Measurements from ENCODE around the gene TPX2.

TPX2 gene

GRCh38 chr20:31698243-31698802, 40.8 kb upstream of the TPX2 start:
- no peak for TF ChIP-seq Cebpa-rat (IDR thresholded peaks at IDR 0.05)
- no peak overlapping the region for H3K9ac ChIP-seq
- peak overlapping the region; percentile 67; the same call in 1 of the 2 replicates for H3K27ac ChIP-seq
- H3K27me3 ChIP-seq, result no peaks in the 10 kb centered on the region
- no peak overlapping the region for H3K4me3 ChIP-seq
- H3K4me2 ChIP-seq, result peak overlapping the region; percentile 68; the same call in 1 of the 2 replicates
- H3K9me3 ChIP-seq, result no peaks in the 10 kb centered on the region
- H3K4me1 ChIP-seq, result peaks cover 58% of the 10 kb centered on the region
- H3K36me3 ChIP-seq, result peaks cover 88% of the 10 kb centered on the region
- H4K20me1 ChIP-seq, result peaks cover 49% of the 10 kb centered on the region

- Histone ChIP-seq H4K20me1 (peaks cover 42% of the 10 kb centered on the region), H3K4me1 (peaks cover 51% of the 10 kb centered on the region), H3K9me3 (no peaks in the 10 kb centered on the region), H3K9ac (peak overlapping the region; percentile 13; the same call in 1 of the 2 replicates), H3K4me3 (no peak overlapping the region), H3K36me3 (peaks cover 92% of the 10 kb centered on the region), H3K4me2 (peak overlapping the region; percentile 68), H3K27me3 (no peaks in the 10 kb centered on the region), H3K27ac (peak overlapping the region; percentile 67)
- no peak for TF ChIP-seq Cebpa-rat (IDR thresholded peaks at IDR 0.05)
Measured at GRCh38 chr20:31698803-31699718, 40.0 kb upstream of the TPX2 start.

DNA sequence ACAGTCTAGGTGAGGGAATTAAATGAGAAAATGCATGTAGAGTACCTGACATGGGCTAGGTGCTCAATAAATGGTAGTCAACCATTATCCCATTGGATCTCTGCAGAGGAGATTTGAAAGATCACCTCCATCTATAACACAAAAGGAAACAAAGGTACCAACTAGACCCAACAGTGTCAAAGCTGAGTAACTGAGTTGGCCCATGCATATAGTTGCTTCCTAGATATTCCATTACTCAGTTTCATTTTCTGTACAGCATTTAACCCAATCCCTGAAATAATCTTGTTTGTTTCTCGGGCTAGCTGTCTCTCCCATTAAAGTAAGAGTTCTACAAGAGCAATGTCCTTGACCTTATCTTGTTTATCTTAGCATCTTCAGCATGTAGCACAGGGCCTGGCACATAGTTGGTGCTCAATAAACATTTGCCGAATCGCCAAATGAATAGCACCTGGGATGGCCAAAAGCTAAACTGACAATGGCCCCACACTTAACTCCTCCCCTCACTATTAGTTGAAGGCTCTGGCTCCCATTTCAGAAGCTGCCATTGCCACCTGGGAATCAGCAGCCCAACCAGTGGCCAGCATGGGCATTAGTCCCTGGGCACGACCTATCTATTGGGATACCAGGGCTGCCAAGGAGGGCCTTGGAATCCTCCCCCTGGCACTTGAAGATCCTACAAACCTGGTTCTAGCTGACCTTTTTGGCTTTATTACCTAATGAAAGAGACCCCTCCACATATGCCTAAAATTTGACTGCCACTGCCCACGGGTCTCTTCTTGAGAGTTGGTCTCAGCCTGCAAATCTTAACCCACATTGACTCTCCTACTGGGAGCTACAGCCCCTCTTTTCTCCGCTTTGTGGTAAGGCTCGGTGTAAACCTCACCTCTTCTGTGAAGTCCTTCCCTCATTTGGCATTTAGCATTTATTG, 39.0 kb upstream of the TPX2 start:
- no peak for TF ChIP-seq Cebpa-rat (IDR thresholded peaks at IDR 0.05)
- Histone ChIP-seq H3K9me3 (no peaks in the 10 kb centered on the region), H3K4me1 (peaks cover 41% of the 10 kb centered on the region), H3K4me3 (no peak overlapping the region), H3K9ac (peak overlapping the region; percentile 13; the same call in 1 of the 2 replicates), H3K27me3 (no peaks in the 10 kb centered on the region), H3K27ac (peak overlapping the region; percentile 67), H4K20me1 (peaks cover 38% of the 10 kb centered on the region), H3K36me3 (peaks cover 100% of the 10 kb centered on the region), H3K4me2 (peak overlapping the region; percentile 68)

GRCh38 chr20:31700747-31701146, 38.3 kb upstream of the TPX2 start:
- Histone ChIP-seq H3K27ac (no peak overlapping the region), H3K4me2 (peak overlapping the region; percentile 68; the same call in 1 of the 2 replicates), H3K4me1 (peaks cover 40% of the 10 kb centered on the region), H3K4me3 (no peak overlapping the region), H3K36me3 (peaks cover 100% of the 10 kb centered on the region), H3K9ac (no peak overlapping the region), H4K20me1 (peaks cover 41% of the 10 kb centered on the region), H3K27me3 (no peaks in the 10 kb centered on the region), H3K9me3 (no peaks in the 10 kb centered on the region)
- no peak for TF ChIP-seq Cebpa-rat (IDR thresholded peaks at IDR 0.05)

GRCh38 chr20:31701591-31701990, 37.5 kb upstream of the TPX2 start:
- Histone ChIP-seq H3K9ac (no peak overlapping the region), H3K27me3 (no peaks in the 10 kb centered on the region), H3K27ac (no peak overlapping the region), H3K4me2 (no peak overlapping the region), H3K4me3 (no peak overlapping the region), H3K36me3 (peaks cover 100% of the 10 kb centered on the region), H4K20me1 (peaks cover 38% of the 10 kb centered on the region), H3K4me1 (peaks cover 46% of the 10 kb centered on the region), H3K9me3 (no peaks in the 10 kb centered on the region)
- no peak for TF ChIP-seq Cebpa-rat (IDR thresholded peaks at IDR 0.05)

DNA sequence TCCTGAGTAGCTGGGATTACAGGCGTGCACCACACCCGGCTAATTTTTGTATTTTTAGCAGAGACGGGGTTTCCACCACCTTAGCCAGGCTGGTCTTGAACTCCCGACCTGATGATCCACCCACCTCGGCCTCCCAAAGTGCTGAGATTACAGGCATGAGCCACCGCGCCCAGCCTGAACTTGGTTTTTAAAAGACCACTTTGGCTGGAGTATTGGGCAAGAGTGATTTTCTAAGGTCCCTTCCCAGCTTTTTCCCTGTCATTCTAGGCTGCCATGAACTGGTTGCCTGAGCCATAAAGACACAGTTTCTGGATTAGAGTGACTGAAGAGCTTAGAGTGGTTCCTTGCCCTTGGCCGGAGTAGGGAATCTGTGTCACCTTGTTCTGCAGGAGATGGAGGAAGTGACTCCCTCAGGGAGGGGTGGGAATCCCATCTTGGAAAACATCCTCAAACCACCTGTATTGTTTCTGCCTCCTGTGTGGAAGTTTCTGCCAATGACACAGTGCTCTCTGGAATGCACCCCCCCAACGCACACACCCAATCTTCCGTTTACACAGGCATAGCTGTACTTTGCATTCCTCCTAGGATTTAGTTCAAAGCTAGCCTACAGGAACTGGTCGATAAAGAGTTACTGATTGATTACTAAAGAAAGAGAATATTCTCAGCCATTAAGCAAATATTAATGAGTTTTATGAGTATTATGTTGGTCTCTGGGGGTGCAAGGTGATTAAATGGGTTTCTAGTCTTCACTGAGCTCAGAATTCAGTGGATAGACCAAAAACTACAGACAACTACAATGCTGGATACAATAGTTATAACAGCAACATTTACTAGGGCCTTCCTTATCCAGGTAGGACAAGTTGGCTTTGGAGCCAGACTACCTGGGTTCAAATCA, 34.6 kb upstream of the TPX2 start:
- Histone ChIP-seq H3K36me3 (peaks cover 94% of the 10 kb centered on the region), H3K4me3 (no peak overlapping the region), H3K4me1 (peaks cover 56% of the 10 kb centered on the region), H3K9ac (no peak overlapping the region), H3K9me3 (no peaks in the 10 kb centered on the region), H3K27me3 (no peaks in the 10 kb centered on the region), H4K20me1 (peaks cover 20% of the 10 kb centered on the region), H3K27ac (no peak overlapping the region), H3K4me2 (no peak overlapping the region)
- TF ChIP-seq Cebpa-rat (IDR thresholded peaks at IDR 0.05), result no peak

DNA sequence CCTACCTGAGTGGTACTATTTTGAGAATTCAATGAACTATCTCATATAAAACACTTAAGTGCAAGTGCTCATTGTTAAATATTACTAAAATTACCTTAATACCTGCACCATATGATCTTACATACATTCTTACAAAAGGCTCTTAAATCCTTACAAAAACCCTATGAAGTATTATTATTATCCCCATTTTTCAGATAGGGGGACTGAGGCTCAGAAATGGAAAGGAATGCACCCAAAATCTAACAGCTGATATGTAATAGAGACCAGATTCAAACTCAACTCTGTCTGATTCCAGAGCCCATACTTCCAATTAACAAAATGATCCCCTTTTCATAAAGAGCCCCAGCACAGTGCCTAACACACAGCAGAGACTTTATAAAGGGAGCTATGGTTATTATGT, 33.9 kb upstream of the TPX2 start:
- peaks cover 92% of the 10 kb centered on the region for H3K36me3 ChIP-seq
- no peaks in the 10 kb centered on the region for H3K9me3 ChIP-seq
- no peak for TF ChIP-seq Cebpa-rat (IDR thresholded peaks at IDR 0.05)
- H3K9ac ChIP-seq, result no peak overlapping the region
- peak overlapping the region; percentile 91 for H3K27ac ChIP-seq
- no peak overlapping the region for H3K4me3 ChIP-seq
- H3K4me2 ChIP-seq, result peak overlapping the region; percentile 91
- peaks cover 13% of the 10 kb centered on the region for H4K20me1 ChIP-seq
- H3K4me1 ChIP-seq, result peaks cover 56% of the 10 kb centered on the region
- no peaks in the 10 kb centered on the region for H3K27me3 ChIP-seq

DNA sequence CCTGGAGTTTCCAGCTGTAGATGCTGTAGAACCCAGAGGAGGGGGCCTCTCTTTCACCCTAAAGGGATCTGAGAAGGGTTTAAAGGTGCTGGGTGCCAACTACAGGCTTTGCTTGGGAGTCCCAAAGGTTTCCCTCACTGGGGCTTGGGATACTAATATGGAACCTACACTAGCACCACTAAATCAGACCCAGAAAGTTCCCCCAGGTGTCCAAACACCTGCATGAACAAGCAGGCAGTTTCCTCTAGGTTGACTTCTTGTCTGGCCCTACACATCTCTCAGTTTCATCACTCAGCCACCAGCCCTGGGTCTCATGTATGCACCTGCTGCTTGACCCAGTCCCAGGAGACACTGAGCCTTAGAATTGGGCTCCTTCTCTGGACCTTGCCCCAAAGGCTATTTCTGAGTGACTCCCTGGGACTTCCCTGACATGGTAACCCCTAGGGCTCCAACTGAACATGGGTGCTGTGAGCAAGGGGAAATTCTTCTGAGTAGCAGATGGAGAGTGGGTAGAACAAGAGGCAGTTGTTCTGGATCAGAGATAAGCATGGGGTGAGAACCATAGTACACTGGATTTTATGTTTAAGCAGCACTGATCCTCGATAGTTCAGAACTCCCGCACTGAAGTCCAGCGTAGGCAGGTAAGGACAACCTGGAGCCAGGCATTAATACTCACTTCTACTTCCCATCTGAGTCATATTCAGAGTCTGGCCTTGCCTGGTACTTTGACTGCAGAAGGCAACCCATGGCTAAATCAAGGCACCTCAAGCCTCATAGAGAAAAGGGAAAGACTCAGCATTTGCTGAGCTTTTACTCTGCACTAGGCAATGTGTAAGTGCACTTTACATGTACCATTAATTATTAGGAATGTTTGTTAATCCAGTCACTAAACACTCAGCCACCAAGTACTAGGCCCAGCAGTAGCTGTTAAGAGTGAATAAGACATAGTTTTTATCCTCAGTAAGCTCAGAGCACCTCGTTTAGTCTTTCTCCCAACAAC, 33.2 kb upstream of the TPX2 start:
- no peaks in the 10 kb centered on the region for H3K27me3 ChIP-seq
- no peaks in the 10 kb centered on the region for H3K9me3 ChIP-seq
- H3K4me2 ChIP-seq, result peak overlapping the region; percentile 91
- H4K20me1 ChIP-seq, result peaks cover 17% of the 10 kb centered on the region; the same call in 1 of the 2 replicates
- peak overlapping the region; percentile 13; the same call in 1 of the 2 replicates for H3K9ac ChIP-seq
- peaks cover 57% of the 10 kb centered on the region for H3K4me1 ChIP-seq
- peaks cover 91% of the 10 kb centered on the region for H3K36me3 ChIP-seq
- H3K27ac ChIP-seq, result peak overlapping the region; percentile 91
- H3K4me3 ChIP-seq, result no peak overlapping the region
- TF ChIP-seq Cebpa-rat (IDR thresholded peaks at IDR 0.05), result no peak

Measured in BLaER1 (cell line).